ENCODE data around the gene SAP30BP.

Gene SAP30BP

DNA sequence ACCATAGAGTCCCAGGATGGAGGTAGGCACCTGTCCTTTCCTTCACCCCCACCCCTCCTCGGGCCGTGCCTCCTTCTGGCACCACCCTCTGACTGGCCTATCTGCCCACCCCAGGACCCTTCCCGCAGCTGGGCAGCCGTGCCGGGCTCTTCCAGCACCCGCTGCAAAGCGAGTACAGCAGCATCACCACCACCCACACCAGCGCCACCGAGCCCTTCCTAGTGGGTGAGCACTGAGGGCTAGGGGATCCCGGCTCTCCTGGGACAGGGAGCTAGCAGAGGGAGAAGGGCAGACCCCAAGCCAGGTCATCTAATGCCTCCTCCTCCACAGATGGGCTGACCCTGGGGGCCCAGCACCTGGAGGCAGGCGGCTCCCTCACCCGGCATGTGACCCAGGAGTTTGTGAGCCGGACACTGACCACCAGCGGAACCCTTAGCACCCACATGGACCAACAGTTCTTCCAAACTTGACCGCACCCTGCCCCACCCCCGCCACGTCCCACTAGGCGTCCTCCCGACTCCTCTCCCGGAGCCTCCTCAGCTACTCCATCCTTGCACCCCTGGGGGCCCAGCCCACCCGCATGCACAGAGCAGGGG is 90.0 kb downstream of the SAP30BP start:
- H3K36me3 Mint-ChIP-seq = no peaks in the 10 kb centered on the region
- no peaks in the 10 kb centered on the region for H3K9me3 Mint-ChIP-seq
- peaks cover 12% of the 10 kb centered on the region for H3K4me1 Mint-ChIP-seq
- H3K4me3 Mint-ChIP-seq = no peak overlapping the region
- no peaks in the 10 kb centered on the region for H3K27me3 Mint-ChIP-seq
- H3K27ac Mint-ChIP-seq = no peak overlapping the region
